Ishikawa (cell line): ENCODE data around the gene ATXN10.

Source experiments
- CEBPB ChIP-seq: IDR thresholded peaks from 2 replicates; pipeline ENCODE4 v1.6.1; 2012
- CREB1 ChIP-seq: IDR thresholded peaks from 2 replicates; pipeline ENCODE4 v1.6.1; 2012; ENCODE audit warnings: low read depth
- EGR1 ChIP-seq: IDR thresholded peaks from 2 replicates; pipeline ENCODE4 v1.6.1; 2012
- EP300 ChIP-seq: IDR thresholded peaks from 2 replicates; pipeline ENCODE4 v1.6.1; 2012; ENCODE audit warnings: borderline replicate concordance
- FOXM1 ChIP-seq: IDR thresholded peaks from 2 replicates; pipeline ENCODE4 v1.6.1; 2012; ENCODE audit warnings: low read depth, borderline replicate concordance
- NFIC ChIP-seq: IDR thresholded peaks from 2 replicates; pipeline ENCODE4 v1.6.1; 2012
- RAD21 ChIP-seq: IDR thresholded peaks from 2 replicates; pipeline ENCODE4 v1.6.1; 2012; ENCODE audit warnings: low read depth
- REST ChIP-seq: IDR thresholded peaks from 2 replicates; pipeline ENCODE4 v1.6.1; 2012; ENCODE audit warnings: low read depth, mild to moderate bottlenecking
- TAF1 ChIP-seq: IDR thresholded peaks from 2 replicates; pipeline ENCODE4 v1.6.1; 2012; ENCODE audit warnings: low read depth, mild to moderate bottlenecking
- TCF12 ChIP-seq: IDR thresholded peaks from 2 replicates; pipeline ENCODE4 v1.6.1; 2012; ENCODE audit warnings: low read depth
- TEAD4 ChIP-seq: IDR thresholded peaks from 2 replicates; pipeline ENCODE4 v1.6.1; 2012
- YY1 ChIP-seq: IDR thresholded peaks from 2 replicates; pipeline ENCODE4 v1.6.1; 2012; ENCODE audit warnings: low read depth
- ZBTB7A ChIP-seq: IDR thresholded peaks from 2 replicates; pipeline ENCODE4 v1.6.1; 2012; ENCODE audit warnings: low read depth
- TF ChIP-seq, protein P1 (sequence below): IDR thresholded peaks from 2 replicates; pipeline ENCODE4 v1.6.1; 2012
- TF ChIP-seq, protein P2 (sequence below): IDR thresholded peaks from 2 replicates; pipeline ENCODE4 v1.6.1; 2012

The ATXN10 gene

GRCh38 chr22:45709866-45710265, 38.2 kb downstream of the ATXN10 start:
- TF ChIP-seq REST = no peak
- TF ChIP-seq CREB1 = no peak
- no peak for TF ChIP-seq EGR1
- TF ChIP-seq NFIC = no peak
- TF ChIP-seq ZBTB7A = no peak
- TF ChIP-seq EP300 = no peak
- no peak for TF ChIP-seq CEBPB
- TF ChIP-seq TEAD4 = no peak
- TF ChIP-seq TAF1 = no peak
- TF ChIP-seq, protein P1, sequence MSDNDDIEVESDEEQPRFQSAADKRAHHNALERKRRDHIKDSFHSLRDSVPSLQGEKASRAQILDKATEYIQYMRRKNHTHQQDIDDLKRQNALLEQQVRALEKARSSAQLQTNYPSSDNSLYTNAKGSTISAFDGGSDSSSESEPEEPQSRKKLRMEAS = no peak
- TF ChIP-seq TCF12 = no peak
- TF ChIP-seq YY1 = no peak
- TF ChIP-seq RAD21 = no peak
- no peak for TF ChIP-seq FOXM1
- TF ChIP-seq, protein P2, sequence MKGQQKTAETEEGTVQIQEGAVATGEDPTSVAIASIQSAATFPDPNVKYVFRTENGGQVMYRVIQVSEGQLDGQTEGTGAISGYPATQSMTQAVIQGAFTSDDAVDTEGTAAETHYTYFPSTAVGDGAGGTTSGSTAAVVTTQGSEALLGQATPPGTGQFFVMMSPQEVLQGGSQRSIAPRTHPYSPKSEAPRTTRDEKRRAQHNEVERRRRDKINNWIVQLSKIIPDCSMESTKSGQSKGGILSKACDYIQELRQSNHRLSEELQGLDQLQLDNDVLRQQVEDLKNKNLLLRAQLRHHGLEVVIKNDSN = no peak

- TF ChIP-seq, protein P1 = no peak
- TF ChIP-seq, protein P2 = no peak
- TF ChIP-seq CEBPB (no peak), TEAD4 (no peak), REST (no peak), TAF1 (no peak), FOXM1 (no peak), EP300 (no peak), RAD21 (no peak), CREB1 (no peak), ZBTB7A (no peak), EGR1 (no peak), YY1 (no peak), NFIC (no peak), TCF12 (no peak)
These were observed 38.8 kb downstream of the ATXN10 start for GRCh38 chr22:45710469-45710868.

DNA sequence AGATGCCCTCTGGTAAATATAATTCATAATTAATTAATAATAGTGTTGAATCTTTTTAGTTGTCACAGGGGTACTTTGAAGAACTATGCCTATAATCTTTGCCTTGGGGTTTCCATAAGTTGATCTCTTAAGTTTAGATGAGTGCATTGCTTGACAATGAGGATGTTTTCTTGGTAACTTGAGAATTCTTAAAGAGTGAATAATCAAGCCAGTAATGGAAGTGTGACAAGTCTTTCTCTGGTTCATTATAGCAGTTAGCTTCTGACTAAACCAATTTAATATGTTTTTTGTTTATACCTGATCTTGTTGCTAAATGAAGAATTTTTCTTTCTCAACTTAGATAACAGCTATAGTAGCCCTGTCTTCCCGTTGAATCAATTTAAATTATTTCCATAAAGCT, 46.2 kb downstream of the ATXN10 start:
- TF ChIP-seq CREB1 (no peak), ZBTB7A (no peak), NFIC (no peak), TEAD4 (no peak), REST (no peak)
- TF ChIP-seq, protein P1 = no peak

- no peak for TF ChIP-seq YY1
- no peak for TF ChIP-seq CEBPB
- TF ChIP-seq, protein P1 = no peak
- TF ChIP-seq, protein P2 = no peak
- no peak for TF ChIP-seq NFIC
- TF ChIP-seq EP300 = no peak
- TF ChIP-seq EGR1 = no peak
- no peak for TF ChIP-seq FOXM1
- no peak for TF ChIP-seq ZBTB7A
- no peak for TF ChIP-seq TEAD4
- no peak for TF ChIP-seq CREB1
- TF ChIP-seq REST = no peak
- no peak for TF ChIP-seq TAF1
- no peak for TF ChIP-seq RAD21
- no peak for TF ChIP-seq TCF12
These were observed 46.8 kb downstream of the ATXN10 start for GRCh38 chr22:45718391-45718790.
